Measurements from ENCODE around the gene CERT1. TPM values are rescaled to one million over a fixed set of nuclear protein-coding genes. Genes with fewer than 3 reads are reported as not detected.

CERT1 gene
- total RNA-seq, 1 donor from 2014 or later, result 45.4 TPM

DNA sequence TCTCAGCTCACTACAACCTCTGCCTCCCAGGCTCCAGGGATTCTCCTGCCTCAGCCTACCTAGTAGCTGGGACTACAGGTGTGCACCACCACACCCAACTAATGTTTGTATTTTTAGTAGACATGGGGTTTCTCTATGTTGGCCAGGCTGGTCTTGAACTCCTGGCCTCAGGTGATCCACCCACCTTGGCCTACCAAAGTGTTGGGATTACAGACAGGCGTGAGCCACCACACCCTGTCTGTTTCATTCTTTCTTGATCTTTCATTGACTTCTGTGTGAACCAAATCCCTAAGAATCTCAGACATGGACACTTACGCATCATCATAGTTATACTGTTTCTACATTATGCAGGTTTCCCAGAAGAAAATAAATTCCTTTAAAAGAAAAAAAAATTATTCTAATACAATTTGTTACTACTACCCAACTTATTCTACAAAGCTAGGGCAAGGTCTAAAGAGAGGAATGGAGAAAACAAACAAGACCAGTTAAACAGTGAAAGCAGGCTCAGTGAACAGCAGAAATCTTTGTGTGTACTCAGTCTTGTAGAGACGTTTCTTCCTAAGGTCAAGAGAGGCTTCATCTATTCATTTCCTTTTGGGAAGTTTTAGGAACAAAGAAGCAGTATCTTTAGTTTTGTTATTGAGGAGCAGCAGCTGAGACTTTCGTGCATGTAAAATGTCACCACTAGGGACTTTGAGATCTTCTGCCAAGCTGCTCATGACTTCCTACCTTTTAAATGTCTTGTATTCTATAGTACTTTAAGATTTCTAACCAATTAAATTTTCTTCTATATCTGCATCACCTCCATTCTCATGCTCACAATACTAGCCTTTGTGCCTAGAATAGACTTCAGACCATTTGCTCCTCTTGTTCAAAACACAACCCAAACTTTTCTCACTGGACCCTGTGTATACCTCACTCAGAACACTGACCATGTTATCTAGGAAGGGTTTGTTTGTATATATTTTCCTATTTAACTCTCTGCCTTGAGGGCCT is 180.0 kb downstream of the CERT1 start:
- no peak for DNase-seq
- Mint-ChIP-seq H3K4me3 (ENCODE audit: unreplicated experiment) (no peak overlapping the region), H3K27ac (ENCODE audit: unreplicated experiment) (no peak overlapping the region)

DNA sequence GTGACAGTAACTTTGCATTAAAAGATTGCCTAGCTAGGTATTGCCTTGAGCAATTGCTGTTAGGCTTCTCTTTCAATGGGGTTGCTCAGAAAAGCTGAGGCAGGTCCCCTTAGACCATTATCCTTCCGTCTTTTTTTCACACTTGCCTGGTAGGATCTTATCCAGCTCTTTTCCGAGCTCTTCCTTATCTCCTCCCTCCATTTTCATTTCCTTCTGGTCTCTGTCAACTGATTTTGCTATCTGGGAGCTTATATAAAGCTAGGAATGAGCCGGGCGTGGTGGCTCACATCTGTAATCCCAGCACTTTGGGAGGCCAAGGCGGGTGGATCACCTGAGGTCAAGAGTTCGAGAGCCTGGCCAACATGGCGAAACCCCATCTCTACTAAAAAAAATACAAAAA is 181.0 kb downstream of the CERT1 start:
- TF ChIP-seq, protein P1, sequence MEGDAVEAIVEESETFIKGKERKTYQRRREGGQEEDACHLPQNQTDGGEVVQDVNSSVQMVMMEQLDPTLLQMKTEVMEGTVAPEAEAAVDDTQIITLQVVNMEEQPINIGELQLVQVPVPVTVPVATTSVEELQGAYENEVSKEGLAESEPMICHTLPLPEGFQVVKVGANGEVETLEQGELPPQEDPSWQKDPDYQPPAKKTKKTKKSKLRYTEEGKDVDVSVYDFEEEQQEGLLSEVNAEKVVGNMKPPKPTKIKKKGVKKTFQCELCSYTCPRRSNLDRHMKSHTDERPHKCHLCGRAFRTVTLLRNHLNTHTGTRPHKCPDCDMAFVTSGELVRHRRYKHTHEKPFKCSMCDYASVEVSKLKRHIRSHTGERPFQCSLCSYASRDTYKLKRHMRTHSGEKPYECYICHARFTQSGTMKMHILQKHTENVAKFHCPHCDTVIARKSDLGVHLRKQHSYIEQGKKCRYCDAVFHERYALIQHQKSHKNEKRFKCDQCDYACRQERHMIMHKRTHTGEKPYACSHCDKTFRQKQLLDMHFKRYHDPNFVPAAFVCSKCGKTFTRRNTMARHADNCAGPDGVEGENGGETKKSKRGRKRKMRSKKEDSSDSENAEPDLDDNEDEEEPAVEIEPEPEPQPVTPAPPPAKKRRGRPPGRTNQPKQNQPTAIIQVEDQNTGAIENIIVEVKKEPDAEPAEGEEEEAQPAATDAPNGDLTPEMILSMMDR (IDR thresholded peaks at IDR 0.05; ENCODE audit: partially characterized antibody, unreplicated experiment), result no peak
- DNase-seq, result no peak
- Mint-ChIP-seq H3K9me3 (ENCODE audit: unreplicated experiment) (no peaks in the 10 kb centered on the region), H3K4me1 (ENCODE audit: low read depth, unreplicated experiment) (no peaks in the 10 kb centered on the region), H3K36me3 (ENCODE audit: unreplicated experiment) (no peaks in the 10 kb centered on the region), H3K27ac (ENCODE audit: unreplicated experiment) (no peak overlapping the region), H3K27me3 (ENCODE audit: unreplicated experiment) (no peaks in the 10 kb centered on the region), H3K4me3 (ENCODE audit: unreplicated experiment) (no peak overlapping the region)

More for the DNA sequence above, 180.0 kb downstream of the CERT1 start:
- Mint-ChIP-seq H3K4me1 (ENCODE audit: low read depth, unreplicated experiment) (no peaks in the 10 kb centered on the region), H3K36me3 (ENCODE audit: unreplicated experiment) (no peaks in the 10 kb centered on the region), H3K27me3 (ENCODE audit: unreplicated experiment) (no peaks in the 10 kb centered on the region), H3K9me3 (ENCODE audit: unreplicated experiment) (no peaks in the 10 kb centered on the region)
- TF ChIP-seq, protein P1 (IDR thresholded peaks at IDR 0.05; ENCODE audit: partially characterized antibody, unreplicated experiment), result peak; percentile 19

Other genes starting within 250 kb of the CERT1 start
- 362 TPM for gene HMGCR, start 174.4 kb downstream of the CERT1 start, total RNA-seq (ENCODE audit: unreplicated experiment)
- gene POLK, start 262 bp upstream of the CERT1 start, total RNA-seq (ENCODE audit: unreplicated experiment), result 28.9 TPM
- 2.3 TPM for gene ANKDD1B, start 99.8 kb upstream of the CERT1 start, total RNA-seq (ENCODE audit: unreplicated experiment)
- gene POC5, start 205.8 kb upstream of the CERT1 start, total RNA-seq (ENCODE audit: unreplicated experiment), result 21.5 TPM

All from glutamatergic neuron (in vitro differentiated cells).